ENCODE measurements around the gene CAPZB.
A peak's percentile ranks its signal among the peaks of the same experiment; 100 is the strongest.

CAPZB gene

GRCh38 chr1:19342894-19343616 is 142.3 kb downstream of the CAPZB start:
- DNase-seq = no peak

- no peak for DNase-seq
These were observed 143.1 kb downstream of the CAPZB start for GRCh38 chr1:19342062-19342750.

- peak; percentile 26 for DNase-seq
These were observed 143.9 kb downstream of the CAPZB start for GRCh38 chr1:19341201-19342061.

GRCh38 chr1:19340387-19340937 is 144.9 kb downstream of the CAPZB start:
- no peak for DNase-seq

- no peak for DNase-seq
These were observed 146.0 kb downstream of the CAPZB start for GRCh38 chr1:19339214-19339861.

GRCh38 chr1:19338323-19338762 is 147.0 kb downstream of the CAPZB start:
- DNase-seq = peak; percentile 71

GRCh38 chr1:19337289-19337688 is 148.1 kb downstream of the CAPZB start:
- no peak for DNase-seq

- DNase-seq = no peak
These were observed 148.8 kb downstream of the CAPZB start for GRCh38 chr1:19336543-19336942.

- no peak for DNase-seq
These were observed 151.6 kb downstream of the CAPZB start for GRCh38 chr1:19333587-19334354.

- DNase-seq = no peak
These were observed 152.5 kb downstream of the CAPZB start for GRCh38 chr1:19332832-19333231.

GRCh38 chr1:19331262-19331878 is 154.0 kb downstream of the CAPZB start:
- no peak for DNase-seq

- DNase-seq = no peak
These were observed 154.7 kb downstream of the CAPZB start for GRCh38 chr1:19330449-19331135.

GRCh38 chr1:19329611-19330010 is 155.7 kb downstream of the CAPZB start:
- DNase-seq = no peak

GRCh38 chr1:19329188-19329587 is 156.2 kb downstream of the CAPZB start:
- no peak for DNase-seq

GRCh38 chr1:19328486-19328885 is 156.9 kb downstream of the CAPZB start:
- no peak for DNase-seq

GRCh38 chr1:19327736-19328135 is 157.6 kb downstream of the CAPZB start:
- DNase-seq = no peak

- no peak for DNase-seq
These were observed 158.0 kb downstream of the CAPZB start for GRCh38 chr1:19327301-19327700.

- DNase-seq = no peak
These were observed 158.6 kb downstream of the CAPZB start for GRCh38 chr1:19326748-19327065.

GRCh38 chr1:19325958-19326747 is 159.2 kb downstream of the CAPZB start:
- no peak for DNase-seq

GRCh38 chr1:19325368-19325957 is 159.9 kb downstream of the CAPZB start:
- no peak for DNase-seq

Measured in NCI-H1694 (cell line).